Activated CD4-positive, alpha-beta T cell treated with anti-CD3 and anti-CD28 coated beads, Interleukin-2, Interleukin-4, amounts not matched to agents 100 ng/mL and 50 ng/mL, durations not matched to agents 16 hours and 8 hours (primary cell): Measurements from ENCODE around the gene ACAN.

ENCODE experiments used
- DNase-seq: peaks from one replicate; pipeline ENCODE4 v3.0.0-alpha.2; 2020; ENCODE audit warnings: low spot score

ACAN gene

GRCh38 chr15:88902846-88903245, 99.6 kb downstream of the ACAN start:
- no peak for DNase-seq

GRCh38 chr15:88904257-88904623, 101.0 kb downstream of the ACAN start:
- no peak for DNase-seq

GRCh38 chr15:88904624-88905327, 101.5 kb downstream of the ACAN start:
- peak; percentile 90 for DNase-seq

GRCh38 chr15:88905576-88905975, 102.3 kb downstream of the ACAN start:
- no peak for DNase-seq

GRCh38 chr15:88906130-88906529, 102.9 kb downstream of the ACAN start:
- DNase-seq, result no peak

- DNase-seq, result no peak
These were observed 103.3 kb downstream of the ACAN start for GRCh38 chr15:88906551-88906950.

- DNase-seq, result no peak
These were observed 103.9 kb downstream of the ACAN start for GRCh38 chr15:88907111-88907510.

GRCh38 chr15:88908123-88908522, 104.9 kb downstream of the ACAN start:
- no peak for DNase-seq

- no peak for DNase-seq
These were observed 105.7 kb downstream of the ACAN start for GRCh38 chr15:88908697-88909621.

- DNase-seq, result no peak
These were observed 107.0 kb downstream of the ACAN start for GRCh38 chr15:88909956-88910831.

GRCh38 chr15:88911766-88912118, 108.5 kb downstream of the ACAN start:
- DNase-seq, result no peak

GRCh38 chr15:88912500-88912921, 109.3 kb downstream of the ACAN start:
- no peak for DNase-seq

- peak; percentile 58 for DNase-seq
These were observed 110.0 kb downstream of the ACAN start, which contains the start of gene MFGE8 for GRCh38 chr15:88913017-88913849. Gene MFGE8 (minus strand): TSS chr15:88913379. CDS start chr15:88913319, 60 bp downstream.

GRCh38 chr15:88913850-88914169, 110.6 kb downstream of the ACAN start:
- DNase-seq, result no peak

GRCh38 chr15:88915354-88915753, 112.1 kb downstream of the ACAN start:
- DNase-seq, result no peak

- no peak for DNase-seq
These were observed 114.5 kb downstream of the ACAN start for GRCh38 chr15:88917760-88918159.

GRCh38 chr15:88918738-88919137, 115.5 kb downstream of the ACAN start:
- peak; percentile 92 for DNase-seq

- DNase-seq, result peak; percentile 57
These were observed 117.1 kb downstream of the ACAN start for GRCh38 chr15:88920186-88920891.

- DNase-seq, result peak; percentile 88
These were observed 117.7 kb downstream of the ACAN start for GRCh38 chr15:88920892-88921435.
